H9 (cell line): Measurements from ENCODE around the gene LBX1. TPM values are rescaled to one million over a fixed set of nuclear protein-coding genes. Genes with fewer than 3 reads are reported as not detected.
A peak's percentile ranks its signal among the peaks of the same experiment; 100 is the strongest.

ENCODE experiments used
- DNase-seq: peaks from one replicate; pipeline ENCODE4 v3.0.0-alpha.2; 2017
- H2AFZ ChIP-seq: one replicate; pipeline ENCODE4 v1.6.1; 2013; ENCODE audit warnings: mild to moderate bottlenecking, low read length, control low read depth, moderate library complexity
- H2AK5ac ChIP-seq: 2 replicates; pipeline ENCODE4 v1.6.1; 2013; ENCODE audit warnings: low read length, control low read depth, mixed read lengths; ENCODE audit not compliant: insufficient read length
- H2BK120ac ChIP-seq: one replicate; pipeline ENCODE4 v1.6.1; 2013; ENCODE audit warnings: low read depth, mild to moderate bottlenecking, low read length, control low read depth, inconsistent platforms; ENCODE audit not compliant: poor library complexity, severe bottlenecking
- H2BK12ac ChIP-seq: 2 replicates; pipeline ENCODE4 v1.6.1; 2013; ENCODE audit warnings: low read length, control low read depth, mixed read lengths, low read depth; ENCODE audit not compliant: insufficient read length
- H2BK15ac ChIP-seq: 2 replicates; pipeline ENCODE4 v1.6.1; 2013; ENCODE audit warnings: low read depth, low read length, control low read depth
- H2BK20ac ChIP-seq: one replicate; pipeline ENCODE4 v1.6.1; 2013; ENCODE audit warnings: low read depth, mild to moderate bottlenecking, low read length, control low read depth, inconsistent platforms; ENCODE audit not compliant: poor library complexity, severe bottlenecking
- H2BK5ac ChIP-seq: 2 replicates; pipeline ENCODE4 v1.6.1; 2013; ENCODE audit warnings: low read length, control low read depth, mixed read lengths; ENCODE audit not compliant: insufficient read length
- H3K14ac ChIP-seq: 2 replicates; pipeline ENCODE4 v1.6.1; 2013; ENCODE audit warnings: low read length, control low read depth; ENCODE audit not compliant: insufficient read depth
- H3K18ac ChIP-seq: 2 replicates; pipeline ENCODE4 v1.6.1; 2013; ENCODE audit warnings: low read depth, mild to moderate bottlenecking, mixed read lengths, low read length, control low read depth; ENCODE audit not compliant: insufficient read length
- H3K23ac ChIP-seq: 2 replicates; pipeline ENCODE4 v1.6.1; 2013; ENCODE audit warnings: low read length, control low read depth, mixed read lengths, low read depth; ENCODE audit not compliant: insufficient read length
- H3K23me2 ChIP-seq: 2 replicates; pipeline ENCODE4 v1.6.1; 2013; ENCODE audit warnings: low read depth, mild to moderate bottlenecking, mixed read lengths, low read length, control low read depth; ENCODE audit not compliant: insufficient read length, poor library complexity, severe bottlenecking
- H3K27ac ChIP-seq: 2 replicates; pipeline ENCODE4 v1.5.1; 2013; ENCODE audit warnings: low read length, control low read depth, mixed read lengths, low read depth; ENCODE audit not compliant: insufficient read length
- H3K27me3 ChIP-seq: 2 replicates; pipeline ENCODE4 v1.6.1; 2013; ENCODE audit warnings: low read length, control low read depth, inconsistent platforms; ENCODE audit not compliant: insufficient read depth
- H3K4ac ChIP-seq: 2 replicates; pipeline ENCODE4 v1.6.1; 2013; ENCODE audit warnings: low read depth, mild to moderate bottlenecking, control low read depth, inconsistent platforms, low read length, moderate library complexity
- H3K4me1 ChIP-seq: 2 replicates; pipeline ENCODE4 v1.6.1; 2013; ENCODE audit warnings: low read length, control low read depth, inconsistent platforms; ENCODE audit not compliant: insufficient read depth
- H3K4me2 ChIP-seq: 2 replicates; pipeline ENCODE4 v1.6.1; 2013; ENCODE audit warnings: low read length, control low read depth, mixed read lengths; ENCODE audit not compliant: insufficient read length, insufficient read depth
- H3K56ac ChIP-seq: 2 replicates; pipeline ENCODE4 v1.6.1; 2013; ENCODE audit warnings: low read depth, mild to moderate bottlenecking, mixed read lengths, low read length, control low read depth; ENCODE audit not compliant: insufficient read length
- H3K79me1 ChIP-seq: 2 replicates; pipeline ENCODE4 v1.6.1; 2013; ENCODE audit warnings: low read depth, mild to moderate bottlenecking, moderate library complexity, low read length, control low read depth, inconsistent platforms; ENCODE audit not compliant: insufficient read depth, poor library complexity, severe bottlenecking
- H3K79me2 ChIP-seq: 2 replicates; pipeline ENCODE4 v1.6.1; 2013; ENCODE audit warnings: low read length, control low read depth, inconsistent platforms; ENCODE audit not compliant: insufficient read depth
- H3K9ac ChIP-seq: 2 replicates; pipeline ENCODE4 v1.6.1; 2013; ENCODE audit warnings: low read length, control low read depth, mixed read lengths; ENCODE audit not compliant: insufficient read length; ENCODE audit errors: extremely low read depth
- H3K9me3 ChIP-seq: one replicate; pipeline ENCODE4 v1.6.1; 2013; ENCODE audit warnings: low read depth, low read length, inconsistent platforms; ENCODE audit not compliant: control insufficient read depth
- H3T11ph ChIP-seq: one replicate; pipeline ENCODE4 v1.6.1; 2013; ENCODE audit warnings: mild to moderate bottlenecking, low read length, control low read depth, inconsistent platforms
- H4K20me1 ChIP-seq: one replicate; pipeline ENCODE4 v1.6.1; 2013; ENCODE audit not compliant: control insufficient read depth, insufficient read length, insufficient read depth
- H4K5ac ChIP-seq: 2 replicates; pipeline ENCODE4 v1.6.1; 2013; ENCODE audit warnings: low read depth, mild to moderate bottlenecking, mixed read lengths, low read length, control low read depth; ENCODE audit not compliant: insufficient read length
- H4K8ac ChIP-seq: replicated peaks from 2 replicates; pipeline ENCODE4 v1.6.1; 2013; ENCODE audit warnings: low read length, control low read depth, mixed read lengths, low read depth; ENCODE audit not compliant: insufficient read length
- H4K91ac ChIP-seq: 2 replicates; pipeline ENCODE4 v1.6.1; 2013; ENCODE audit warnings: low read depth, mild to moderate bottlenecking, moderate library complexity, mixed read lengths, low read length, control low read depth; ENCODE audit not compliant: insufficient read length
- H3K27ac Mint-ChIP-seq, 3 experiments: 2 replicates in 2 of 3; 3 replicates in 1 of 3; pipeline ENCODE4 v1.8.0; 2020 to 2021; ENCODE audit warnings: mixed read lengths in 3 of 3, mild to moderate bottlenecking in 1 of 3, moderate library complexity in 1 of 3
- H3K27me3 Mint-ChIP-seq: 2 replicates; pipeline ENCODE4 v1.8.0; 2021; ENCODE audit warnings: low read depth, mild to moderate bottlenecking, moderate library complexity, mixed read lengths
- H3K36me3 Mint-ChIP-seq, 3 experiments: 2 replicates in 2 of 3; 3 replicates in 1 of 3; pipeline ENCODE4 v1.8.0; 2020 to 2021; ENCODE audit warnings: low read depth in 3 of 3, mixed read lengths in 3 of 3; ENCODE audit not compliant: insufficient read depth in 1 of 3
- H3K4me1 Mint-ChIP-seq, 2 experiments: 2 replicates each; pipeline ENCODE4 v1.8.0; 2020; ENCODE audit warnings: mixed read lengths in 2 of 2
- H3K4me3 Mint-ChIP-seq, 2 experiments: 2 replicates in 1 of 2; 3 replicates in 1 of 2; pipeline ENCODE4 v1.8.0; 2020 to 2021; ENCODE audit warnings: mild to moderate bottlenecking in 2 of 2, mixed read lengths in 2 of 2, moderate library complexity in 1 of 2
- H3K9me3 Mint-ChIP-seq, 2 experiments: 2 replicates in 1 of 2; 3 replicates in 1 of 2; pipeline ENCODE4 v1.8.0; 2020; ENCODE audit warnings: mild to moderate bottlenecking in 2 of 2, mixed read lengths in 2 of 2, moderate library complexity in 1 of 2
- WGBS: extraction: QIAGEN DNeasy Blood & Tissue Kit; methylation state at CpG from one replicate; pipeline ENCODE4 v1.1.7; 2013; ENCODE audit warnings: missing lambda C conversion rate, low lambda C conversion rate, mixed read lengths; ENCODE audit not compliant: insufficient read length; ENCODE audit errors: extremely low coverage; 5-methylcytosine and 5-hydroxymethylcytosine counted together
- total RNA-seq: library from RNA; stranded (reverse); gene quantifications from 2 replicates; pipeline ENCODE4 v1.2.1, GENCODE V29; 2021
- TF ChIP-seq, protein P1 (sequence below): fragments of 200-600 bp; sonication (generic); conservative IDR thresholded peaks from 3 replicates; pipeline ENCODE4 v1.8.0; 2021; ENCODE audit warnings: antibody characterized with exemption, mild to moderate bottlenecking

The LBX1 gene
- total RNA-seq, 1 experiment from 2014 or later: not detected

DNA sequence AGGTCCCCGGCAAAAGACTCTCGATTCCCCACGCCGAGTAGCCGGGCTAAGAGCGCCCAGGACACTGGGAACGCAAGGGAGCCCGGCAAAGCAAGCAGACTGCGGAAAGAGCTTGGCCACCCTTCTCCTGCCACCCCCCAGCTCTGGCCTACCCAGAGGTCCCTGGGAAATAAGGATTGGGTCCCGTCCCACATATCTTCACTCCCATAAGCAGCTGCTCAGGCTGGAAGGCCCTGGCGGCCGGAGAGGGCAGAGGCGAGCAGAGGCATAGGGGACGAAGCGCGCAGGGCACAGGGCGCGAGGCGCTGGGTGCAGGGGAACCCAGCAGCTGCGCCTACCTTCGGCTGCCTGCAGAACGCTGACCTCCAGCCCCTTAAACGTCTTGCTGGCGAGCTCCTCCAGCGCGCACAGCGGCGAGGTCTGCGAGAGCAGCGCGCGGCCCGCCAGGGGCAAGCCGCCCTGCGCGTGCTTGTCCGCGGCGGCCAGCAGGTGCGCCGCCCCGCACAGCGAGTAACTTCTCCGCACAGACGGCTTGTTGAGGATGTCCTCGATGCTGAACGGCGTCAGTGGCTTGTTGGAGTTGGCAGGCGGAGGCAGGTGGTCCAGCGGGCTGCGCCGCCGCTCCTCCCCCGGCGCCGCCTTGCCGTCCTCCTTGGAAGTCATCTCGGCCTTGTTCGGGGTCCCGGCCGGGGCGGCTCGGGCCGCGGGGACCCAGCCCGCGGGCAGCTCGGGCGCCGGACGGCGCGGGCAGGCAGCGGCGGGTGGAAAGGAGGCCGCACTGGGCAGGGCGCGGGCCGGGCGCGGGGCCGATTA is 904 bp downstream of the LBX1 start:
- H3K27me3 Mint-ChIP-seq: peaks cover 97% of the 10 kb centered on the region
- Histone ChIP-seq H3K27ac (no peak overlapping the region), H3K9ac (no peak overlapping the region), H3K79me1 (no peaks in the 10 kb centered on the region), H3K23me2 (no peaks in the 10 kb centered on the region), H3K4me2 (no peak overlapping the region), H3T11ph (no peak overlapping the region), H2BK120ac (no peak overlapping the region), H3K9me3 (no peaks in the 10 kb centered on the region), H3K56ac (no peak overlapping the region), H4K8ac (no peak overlapping the region), H3K79me2 (no peaks in the 10 kb centered on the region), H3K23ac (no peak overlapping the region), H2AK5ac (no peak overlapping the region), H4K20me1 (no peaks in the 10 kb centered on the region), H2BK5ac (no peak overlapping the region), H4K91ac (no peak overlapping the region), H3K27me3 (peaks cover 97% of the 10 kb centered on the region), H2BK12ac (no peak overlapping the region), H3K14ac (no peak overlapping the region), H4K5ac (no peak overlapping the region), H2BK20ac (no peak overlapping the region), H3K18ac (no peak overlapping the region), H3K4me1 (no peaks in the 10 kb centered on the region), H3K4ac (no peak overlapping the region), H2BK15ac (no peak overlapping the region), H2AFZ (no peak overlapping the region)
- peaks cover 9 to 10% of the 10 kb centered on the region in 2 experiments for H3K9me3 Mint-ChIP-seq
- H3K4me3 Mint-ChIP-seq: peak overlapping the region in 1 of 2 experiments; percentile 53; a peak in 1 of 5 replicates
- peaks cover 16 to 36% of the 10 kb centered on the region in 2 experiments for H3K4me1 Mint-ChIP-seq
- peak; percentile 74 for DNase-seq
- TF ChIP-seq, protein P1, sequence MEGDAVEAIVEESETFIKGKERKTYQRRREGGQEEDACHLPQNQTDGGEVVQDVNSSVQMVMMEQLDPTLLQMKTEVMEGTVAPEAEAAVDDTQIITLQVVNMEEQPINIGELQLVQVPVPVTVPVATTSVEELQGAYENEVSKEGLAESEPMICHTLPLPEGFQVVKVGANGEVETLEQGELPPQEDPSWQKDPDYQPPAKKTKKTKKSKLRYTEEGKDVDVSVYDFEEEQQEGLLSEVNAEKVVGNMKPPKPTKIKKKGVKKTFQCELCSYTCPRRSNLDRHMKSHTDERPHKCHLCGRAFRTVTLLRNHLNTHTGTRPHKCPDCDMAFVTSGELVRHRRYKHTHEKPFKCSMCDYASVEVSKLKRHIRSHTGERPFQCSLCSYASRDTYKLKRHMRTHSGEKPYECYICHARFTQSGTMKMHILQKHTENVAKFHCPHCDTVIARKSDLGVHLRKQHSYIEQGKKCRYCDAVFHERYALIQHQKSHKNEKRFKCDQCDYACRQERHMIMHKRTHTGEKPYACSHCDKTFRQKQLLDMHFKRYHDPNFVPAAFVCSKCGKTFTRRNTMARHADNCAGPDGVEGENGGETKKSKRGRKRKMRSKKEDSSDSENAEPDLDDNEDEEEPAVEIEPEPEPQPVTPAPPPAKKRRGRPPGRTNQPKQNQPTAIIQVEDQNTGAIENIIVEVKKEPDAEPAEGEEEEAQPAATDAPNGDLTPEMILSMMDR: no peak; the same call in none of the 3 replicates
- no CpG with 5 or more reads among the region's 82 CpGs for WGBS
- H3K36me3 Mint-ChIP-seq: peaks cover 0 to 2% (median 0%) of the 10 kb centered on the region in 3 experiments; a peak in 2 of 7 replicates
- no peak overlapping the region for H3K27ac Mint-ChIP-seq
